AG09319 (cell line): ENCODE data around the gene GRK5.

Experiments
- DNase-seq: peaks from one replicate; pipeline ENCODE4 v3.0.0-alpha.2; 2010; ENCODE audit warnings: low read depth; ENCODE audit errors: extremely low read depth
- CTCF ChIP-seq: IDR thresholded peaks from 2 replicates; pipeline ENCODE4 v1.5.1; 2011; ENCODE audit warnings: low read depth, mild to moderate bottlenecking, inconsistent platforms, low read length, moderate library complexity

Gene GRK5

GRCh38 chr10:119252051-119252465 lies 44.7 kb downstream of the GRK5 start:
- peak; percentile 36 for TF ChIP-seq CTCF
- DNase-seq, result no peak

GRCh38 chr10:119252470-119253151 lies 45.2 kb downstream of the GRK5 start:
- no peak for DNase-seq
- TF ChIP-seq CTCF, result no peak

GRCh38 chr10:119253433-119254174 lies 46.2 kb downstream of the GRK5 start:
- peak; percentile 89 for DNase-seq
- peak; percentile 25 for TF ChIP-seq CTCF

- no peak for DNase-seq
- no peak for TF ChIP-seq CTCF
These were observed 47.0 kb downstream of the GRK5 start for GRCh38 chr10:119254335-119254734.

GRCh38 chr10:119256030-119256429 lies 48.7 kb downstream of the GRK5 start:
- TF ChIP-seq CTCF, result no peak
- no peak for DNase-seq

GRCh38 chr10:119256897-119257296 lies 49.5 kb downstream of the GRK5 start:
- no peak for DNase-seq
- no peak for TF ChIP-seq CTCF

- TF ChIP-seq CTCF, result no peak
- DNase-seq, result no peak
These were observed 50.6 kb downstream of the GRK5 start for GRCh38 chr10:119257899-119258419.
